GM18517 (cell line): ENCODE data around the gene RBM33.

Experiments used
- ATAC-seq: cut with Tn5 transposase; IDR thresholded peaks from one replicate; pipeline ENCODE4 v1.9.1; 2021; ENCODE audit warnings: mild to moderate bottlenecking, moderate library complexity; ENCODE audit not compliant: unreplicated experiment

RBM33 gene

DNA sequence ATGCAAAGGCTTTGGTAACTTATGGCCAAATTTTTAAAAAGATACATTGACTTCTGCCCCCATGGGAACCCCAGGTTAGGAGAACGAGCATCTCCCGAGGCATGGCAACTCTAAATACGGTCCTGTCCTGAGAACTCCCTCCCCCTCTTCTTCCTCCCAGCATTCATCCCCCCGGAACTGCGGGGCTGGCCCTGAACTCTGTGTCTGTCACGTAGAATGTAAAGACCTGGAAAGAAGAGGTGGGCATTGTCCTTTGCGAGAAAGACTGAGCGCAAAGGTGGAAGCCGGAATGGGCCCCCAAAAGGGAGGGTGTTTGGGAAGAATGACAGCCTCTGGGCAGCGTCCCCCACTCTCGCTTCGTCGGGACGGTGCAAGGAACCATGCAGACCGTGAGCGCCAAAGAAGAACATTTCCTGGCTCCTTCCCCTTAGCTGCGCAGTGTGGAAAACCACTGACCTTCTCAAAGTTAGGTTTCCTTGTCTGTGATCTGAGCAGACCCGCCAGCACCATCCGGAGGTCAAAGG, 146.8 kb downstream of the RBM33 start:
- no peak for ATAC-seq

DNA sequence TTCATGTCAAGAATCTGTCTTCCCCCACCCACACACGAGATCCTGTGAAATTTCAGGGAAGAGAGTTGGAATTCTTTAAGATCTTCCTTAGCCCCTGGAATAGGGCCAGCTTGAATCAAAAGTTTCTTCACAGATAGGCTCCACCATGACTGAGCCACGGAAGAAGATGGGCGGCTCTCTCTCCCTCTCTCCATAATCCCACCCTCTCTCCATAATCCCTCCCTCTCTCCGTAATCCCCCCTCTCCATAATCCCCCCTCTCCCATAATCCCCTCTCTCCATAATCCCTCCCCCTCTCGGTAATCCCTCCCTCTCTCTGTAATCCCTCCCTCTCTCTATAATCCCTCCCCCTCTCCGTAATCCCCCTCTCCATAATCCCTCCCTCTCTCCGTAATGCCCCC, 147.4 kb downstream of the RBM33 start:
- no peak for ATAC-seq

DNA sequence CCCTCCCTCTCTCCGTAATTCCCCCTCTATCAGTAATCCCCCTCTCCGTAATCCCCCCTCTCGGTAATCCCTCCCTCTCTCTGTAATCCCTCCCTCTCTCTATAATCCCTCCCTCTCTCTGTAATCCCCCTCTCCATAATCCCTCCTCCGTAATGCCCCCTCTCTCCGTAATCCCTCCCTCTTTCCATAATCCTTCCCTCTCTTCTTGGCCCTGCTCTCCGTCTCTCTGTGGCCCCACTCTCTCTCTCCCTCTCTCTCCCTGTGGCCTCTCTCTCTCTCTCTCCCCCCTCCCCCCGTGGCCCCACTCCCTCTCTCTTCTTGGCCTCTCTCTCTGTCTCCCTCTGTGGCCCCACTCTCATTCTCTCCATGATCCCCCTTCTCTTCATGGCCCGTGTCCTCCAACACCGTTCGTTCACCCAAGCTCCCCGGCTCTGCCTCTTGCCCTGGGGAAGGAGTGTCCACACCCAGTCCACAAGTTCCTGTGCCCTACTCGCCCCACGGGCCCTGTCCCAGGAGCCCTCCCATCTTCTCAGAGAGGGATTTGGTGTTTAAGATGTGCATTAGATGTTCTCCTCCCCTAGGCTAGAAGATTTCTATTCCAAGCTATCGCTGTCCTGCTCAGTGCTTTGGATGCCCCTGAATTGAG, 148.0 kb downstream of the RBM33 start:
- ATAC-seq: no peak

DNA sequence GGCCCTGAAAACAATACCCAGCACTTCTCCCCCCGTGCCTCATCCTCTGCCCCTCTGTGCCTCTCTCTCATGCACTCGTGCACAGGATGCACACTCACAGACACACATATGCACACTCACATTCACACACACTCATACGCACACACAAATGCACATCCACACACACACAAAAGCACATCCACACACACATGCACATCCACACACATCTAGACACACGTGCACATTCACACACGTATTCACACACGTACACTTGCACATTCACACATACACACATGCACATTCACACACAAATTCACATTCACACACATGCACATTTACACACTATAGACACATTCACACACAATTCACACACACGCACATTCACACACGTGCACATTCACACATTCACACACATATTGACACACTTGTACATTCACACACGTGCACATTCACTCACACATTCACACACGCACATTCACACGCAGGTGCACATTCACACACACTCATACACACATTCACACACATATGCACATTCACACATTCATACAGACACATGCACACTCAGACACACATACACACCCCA, 148.6 kb downstream of the RBM33 start:
- no peak for ATAC-seq

DNA sequence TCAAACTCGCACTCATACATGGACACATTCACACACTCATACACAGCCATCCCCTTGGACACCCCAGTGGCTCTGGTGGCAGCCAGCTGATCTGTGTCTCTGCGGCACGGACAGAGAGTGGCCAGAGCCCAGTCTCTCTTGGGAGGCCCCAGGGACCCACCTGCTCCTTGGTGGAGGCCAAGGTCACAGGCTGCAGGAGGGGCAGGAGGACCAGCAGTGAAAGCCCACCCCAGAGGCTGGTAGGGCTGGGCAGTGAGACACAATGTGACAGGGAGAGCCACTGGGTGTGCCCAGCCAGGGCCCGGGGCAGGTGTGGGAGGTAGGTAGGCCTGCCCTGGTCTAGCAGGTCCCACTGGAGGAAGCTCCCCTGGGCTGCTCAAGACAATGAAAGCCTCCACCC, 149.3 kb downstream of the RBM33 start:
- no peak for ATAC-seq

DNA sequence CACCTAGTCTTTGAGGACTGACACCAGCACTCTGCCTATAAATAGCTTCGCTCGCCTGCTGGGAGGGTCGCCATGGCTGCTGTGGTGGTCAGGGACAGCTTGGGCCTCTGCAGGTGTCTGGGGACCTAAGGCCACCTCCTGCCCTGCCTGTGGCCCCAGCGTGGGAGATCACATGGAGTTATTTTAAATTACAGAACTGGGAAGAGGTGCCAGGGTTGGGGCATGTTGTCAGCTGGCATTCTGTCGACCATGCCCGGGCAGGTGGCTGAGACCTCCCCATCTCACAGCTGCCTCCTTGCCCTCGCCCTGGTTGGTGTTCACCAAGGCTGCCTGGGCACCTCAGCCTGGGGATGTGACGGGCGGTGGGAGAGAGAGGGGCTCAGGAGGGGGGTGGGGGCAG, 149.7 kb downstream of the RBM33 start:
- ATAC-seq: no peak

DNA sequence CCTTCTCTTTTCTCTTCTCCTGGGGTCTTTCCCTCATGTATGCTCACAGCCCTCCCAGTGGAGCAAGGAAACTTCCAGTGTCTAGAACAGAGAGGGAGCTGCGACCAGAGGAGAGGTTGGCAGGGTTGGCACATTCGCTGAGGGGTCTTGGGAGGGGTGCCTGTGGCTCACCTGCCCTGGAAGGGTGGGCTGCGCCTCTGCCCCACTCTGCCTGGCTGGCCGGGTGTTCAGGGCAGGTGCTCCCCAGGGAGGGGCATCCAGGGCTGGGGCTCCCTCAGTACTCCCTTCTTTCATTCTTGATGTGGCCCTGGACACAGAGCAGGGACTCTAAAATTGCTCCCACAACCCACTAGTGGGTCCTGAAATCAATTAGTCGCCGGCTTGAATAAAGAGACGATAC, 150.9 kb downstream of the RBM33 start:
- no peak for ATAC-seq

DNA sequence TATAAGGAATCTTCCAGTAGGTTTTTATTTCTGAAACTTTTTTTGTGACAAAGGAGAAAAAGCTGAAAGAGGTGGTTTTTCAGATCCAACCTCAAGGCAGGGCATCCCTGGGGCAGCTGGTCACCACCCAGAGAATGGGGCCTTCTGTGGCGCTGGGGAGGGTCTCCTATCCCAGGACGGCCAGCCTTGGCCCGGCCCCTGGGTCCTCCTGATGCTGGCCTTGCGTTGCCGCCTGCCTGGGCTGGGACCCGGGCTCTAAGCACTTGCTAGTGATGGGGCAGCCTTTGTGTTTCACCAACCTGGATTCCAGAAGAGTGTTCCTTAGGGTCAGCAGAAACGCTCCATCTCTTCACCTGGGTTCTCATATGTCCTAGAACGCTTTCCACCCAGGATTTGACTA, 151.5 kb downstream of the RBM33 start:
- ATAC-seq: no peak

DNA sequence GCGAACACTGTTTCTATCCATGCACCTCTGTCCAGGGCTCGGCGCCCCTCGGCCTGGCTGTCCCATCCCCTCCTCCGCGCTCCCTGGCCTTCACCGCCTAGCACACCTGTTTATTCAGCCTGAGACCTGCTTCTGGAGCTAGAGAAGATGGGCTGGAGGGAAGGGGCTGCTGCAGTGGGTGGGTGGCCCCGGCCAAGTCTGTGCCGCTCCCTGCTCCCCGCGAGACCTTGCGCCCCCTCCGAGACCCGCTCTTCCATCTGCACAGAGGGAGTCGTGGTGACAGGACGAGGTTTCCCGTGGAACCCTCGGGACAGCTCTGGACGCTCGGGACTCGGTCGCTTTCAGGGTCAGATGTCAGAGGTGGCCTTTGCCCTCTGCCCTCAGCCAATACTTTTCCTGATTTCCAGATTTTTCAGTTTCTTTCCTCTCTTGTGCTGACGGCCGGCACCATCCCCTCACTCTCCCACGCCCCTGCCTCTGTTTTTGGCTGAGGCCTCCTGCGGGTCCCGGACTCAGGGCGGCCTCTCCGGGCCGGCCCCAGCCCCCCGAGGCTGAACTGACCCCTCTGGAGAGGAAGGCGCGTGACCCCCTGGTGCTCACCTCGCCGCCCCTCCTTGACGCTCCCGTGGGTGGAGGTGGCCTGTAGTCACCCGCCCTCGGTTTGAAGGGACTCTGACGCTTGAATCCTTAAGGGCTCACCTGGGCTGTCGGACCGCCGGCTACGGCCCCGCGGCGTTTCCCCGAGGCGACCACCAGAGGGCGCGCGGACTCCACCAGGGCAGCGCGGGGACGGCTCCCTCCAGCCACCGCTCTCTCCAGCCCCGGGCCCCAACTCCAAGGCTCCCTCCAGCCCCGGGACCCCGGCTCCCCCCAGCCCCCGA, 152.2 kb downstream of the RBM33 start:
- ATAC-seq: no peak

DNA sequence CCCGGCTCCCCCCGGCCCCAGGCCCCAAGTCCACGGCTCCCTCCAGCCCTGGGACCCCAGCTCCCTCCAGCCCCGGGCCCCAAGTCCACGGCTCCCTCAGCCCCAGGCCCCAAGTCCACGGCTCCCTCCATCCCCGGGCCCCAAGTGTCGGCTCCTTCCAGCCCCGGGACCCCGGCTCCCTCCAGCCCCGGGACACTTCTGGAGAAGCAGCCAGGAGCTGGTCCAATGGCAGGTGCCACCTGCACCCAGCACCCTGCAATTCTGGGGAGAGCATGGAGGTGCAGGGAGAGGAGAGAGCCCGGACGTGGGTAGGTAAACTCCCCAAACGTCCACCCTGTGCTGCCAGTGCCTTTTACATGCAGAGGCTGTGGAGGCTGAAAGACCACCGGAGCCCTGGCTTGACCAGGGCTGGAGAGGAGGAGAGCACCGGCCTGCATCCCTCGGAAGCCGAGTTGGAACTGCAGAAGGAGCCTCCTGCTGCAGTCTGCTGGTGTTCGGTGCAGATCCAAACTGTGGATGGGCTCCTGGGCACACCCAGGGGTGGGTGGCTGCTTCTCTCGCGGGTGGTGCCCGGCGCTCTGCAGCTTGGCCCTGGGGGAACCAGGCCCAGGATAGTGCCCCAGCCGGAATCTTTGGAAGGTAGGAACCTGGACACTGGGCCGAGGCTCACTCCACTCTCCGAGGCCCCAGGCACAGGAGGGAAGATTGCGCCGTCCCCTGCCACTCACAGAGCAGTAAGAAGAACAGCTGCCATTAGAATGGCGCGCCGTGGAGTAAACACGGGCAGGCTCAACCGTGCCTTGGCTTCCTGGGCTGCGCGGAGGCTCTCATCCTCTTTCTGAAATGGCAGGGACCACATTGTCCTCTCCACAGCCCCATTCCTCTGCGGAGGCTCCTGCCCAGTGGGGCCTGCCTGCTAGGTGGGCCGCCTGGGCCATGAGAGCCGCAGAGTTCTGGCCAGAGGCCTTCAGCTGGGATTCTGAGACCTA, 153.1 kb downstream of the RBM33 start:
- no peak for ATAC-seq

DNA sequence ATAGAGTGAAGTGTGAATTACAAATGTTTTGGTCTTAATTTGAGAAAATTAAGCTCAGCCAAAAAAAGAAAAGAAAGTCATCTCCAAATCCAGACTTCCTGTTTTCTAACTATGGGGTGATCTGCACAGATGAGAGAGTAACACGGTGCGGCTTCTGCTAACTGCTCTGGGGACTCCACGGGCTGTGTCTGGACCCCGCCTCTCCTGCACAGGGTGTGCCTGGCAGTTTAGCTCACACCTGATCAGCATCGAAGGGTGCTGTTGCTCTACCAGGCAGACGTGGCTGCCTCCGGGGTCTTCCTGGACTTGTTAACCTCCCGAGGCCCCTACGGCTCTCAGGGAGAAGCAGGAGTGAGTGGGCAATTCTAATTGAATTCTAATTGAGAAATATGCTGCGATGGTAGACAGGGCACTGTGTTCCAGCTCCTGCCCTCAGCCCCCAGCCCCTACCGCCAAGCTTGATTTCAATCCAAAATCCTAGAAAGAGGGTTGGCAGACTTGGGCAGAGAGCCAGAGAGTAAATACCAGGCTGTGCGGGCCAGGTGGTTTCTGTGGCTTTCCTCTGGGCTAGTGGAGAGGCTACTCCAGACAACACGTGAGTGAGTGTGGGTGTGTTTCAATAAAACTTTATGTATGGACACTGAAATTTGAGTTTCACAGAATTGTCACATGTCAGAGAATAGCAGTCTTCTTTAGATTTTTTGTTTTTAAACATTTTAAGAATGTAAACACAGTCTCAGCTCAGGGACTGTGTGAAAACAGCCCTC, 154.4 kb downstream of the RBM33 start:
- no peak for ATAC-seq

DNA sequence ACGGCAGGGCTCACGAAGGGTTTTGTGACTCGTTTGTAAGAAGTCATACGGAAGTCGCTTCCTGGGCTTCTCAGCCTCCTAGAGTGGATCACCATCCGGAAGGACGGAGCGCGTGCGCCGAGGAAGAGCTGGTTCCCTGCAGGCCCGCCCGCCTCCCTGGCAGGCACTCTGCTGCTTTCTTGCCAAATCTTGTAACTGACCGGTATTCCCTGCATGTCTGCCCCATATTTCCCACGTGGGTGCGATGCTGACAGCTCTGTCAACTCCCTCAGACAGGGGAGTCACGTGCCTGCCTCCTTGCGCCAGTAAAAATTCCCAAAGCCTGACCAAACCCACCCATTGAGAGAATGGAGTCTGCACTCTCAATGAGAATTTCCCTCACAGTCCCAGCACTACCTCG, 155.1 kb downstream of the RBM33 start:
- no peak for ATAC-seq

DNA sequence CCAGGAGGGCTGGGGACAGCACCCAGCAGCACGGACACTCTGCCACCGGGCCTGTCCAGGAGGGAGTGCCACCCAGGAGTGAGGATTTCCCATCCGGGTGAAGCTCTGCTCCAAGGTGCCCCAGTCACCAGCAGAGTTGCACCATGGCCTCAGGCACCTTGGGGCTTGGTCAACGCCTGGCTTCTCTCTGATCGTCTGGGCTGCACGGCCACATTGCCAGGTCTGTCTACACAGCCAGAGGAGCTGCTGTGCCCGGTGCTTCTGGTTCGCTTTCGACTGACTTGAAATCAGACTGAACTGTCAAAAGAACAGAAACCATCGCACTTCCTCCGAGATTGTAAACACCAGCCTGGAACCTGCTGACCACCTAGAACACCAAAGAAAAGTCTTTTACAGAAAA, 155.8 kb downstream of the RBM33 start:
- ATAC-seq: no peak

DNA sequence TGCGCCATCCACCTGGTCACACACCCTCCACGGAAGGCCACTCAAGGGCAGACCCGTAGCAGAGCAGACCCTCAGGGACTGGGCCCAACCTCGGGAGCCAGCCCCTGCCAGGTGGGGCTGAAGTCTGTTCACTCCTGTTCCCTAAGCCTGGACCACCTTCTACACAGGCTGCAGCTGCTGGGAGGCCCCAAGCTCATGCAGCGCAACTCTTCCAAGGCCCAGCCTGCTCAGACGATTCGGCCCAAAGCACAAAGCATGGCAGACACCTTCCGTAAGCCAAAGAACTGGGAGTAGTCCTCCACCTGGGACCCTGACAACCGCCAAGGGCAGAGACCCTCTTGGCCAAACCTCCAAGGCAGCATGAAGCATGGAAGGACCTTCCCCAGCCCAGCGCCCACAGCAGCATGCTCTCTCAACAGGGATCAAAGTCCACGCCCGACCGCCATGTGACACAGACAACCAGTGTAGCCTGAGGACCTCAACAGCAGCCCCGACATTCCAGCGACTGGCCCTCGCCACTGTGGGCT, 156.3 kb downstream of the RBM33 start:
- ATAC-seq: no peak

DNA sequence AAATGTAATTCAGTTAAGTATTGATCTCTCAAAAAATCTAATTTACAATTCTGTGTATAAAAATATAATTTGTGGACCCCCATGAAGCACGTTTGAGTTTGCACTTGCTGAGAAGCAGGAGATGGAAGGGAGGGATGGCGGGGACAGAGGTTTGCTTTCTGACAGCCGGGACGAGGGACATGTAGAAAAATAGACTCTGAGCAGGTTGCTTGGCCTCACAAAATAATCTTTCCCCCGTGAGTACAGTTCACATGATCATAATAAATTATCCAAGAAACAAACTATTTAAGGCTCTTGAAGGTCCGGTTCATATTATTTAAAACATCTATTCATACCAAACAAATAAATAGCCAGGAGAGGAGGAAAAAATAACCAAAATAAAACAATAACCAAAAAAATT, 157.8 kb downstream of the RBM33 start:
- no peak for ATAC-seq

DNA sequence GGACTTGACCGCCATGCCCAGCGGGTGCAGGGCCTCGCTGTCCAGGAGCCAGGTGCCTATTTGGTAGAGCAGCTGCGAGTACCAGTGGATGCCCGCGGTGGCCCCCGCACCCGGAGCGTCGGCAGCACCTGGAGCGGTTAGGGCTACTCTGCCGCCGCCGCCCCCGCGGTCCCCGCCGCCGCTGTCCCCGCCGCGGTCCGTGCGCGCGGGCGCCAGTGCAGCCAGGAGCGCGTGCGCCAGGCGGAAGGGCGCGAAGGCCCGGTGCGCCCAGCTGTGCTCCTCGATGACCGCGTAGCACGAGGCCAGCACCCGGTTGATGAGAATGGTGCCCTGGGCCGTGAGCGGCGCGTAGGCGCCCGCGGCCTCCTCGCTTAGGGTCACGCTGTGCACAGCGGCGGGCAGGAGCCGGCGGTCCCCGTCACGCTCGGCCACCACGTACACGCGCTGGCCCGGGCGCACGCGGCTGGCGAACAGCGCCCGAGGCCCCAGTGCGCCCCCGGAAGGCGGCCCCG, 158.5 kb downstream of the RBM33 start:
- ATAC-seq: no peak

DNA sequence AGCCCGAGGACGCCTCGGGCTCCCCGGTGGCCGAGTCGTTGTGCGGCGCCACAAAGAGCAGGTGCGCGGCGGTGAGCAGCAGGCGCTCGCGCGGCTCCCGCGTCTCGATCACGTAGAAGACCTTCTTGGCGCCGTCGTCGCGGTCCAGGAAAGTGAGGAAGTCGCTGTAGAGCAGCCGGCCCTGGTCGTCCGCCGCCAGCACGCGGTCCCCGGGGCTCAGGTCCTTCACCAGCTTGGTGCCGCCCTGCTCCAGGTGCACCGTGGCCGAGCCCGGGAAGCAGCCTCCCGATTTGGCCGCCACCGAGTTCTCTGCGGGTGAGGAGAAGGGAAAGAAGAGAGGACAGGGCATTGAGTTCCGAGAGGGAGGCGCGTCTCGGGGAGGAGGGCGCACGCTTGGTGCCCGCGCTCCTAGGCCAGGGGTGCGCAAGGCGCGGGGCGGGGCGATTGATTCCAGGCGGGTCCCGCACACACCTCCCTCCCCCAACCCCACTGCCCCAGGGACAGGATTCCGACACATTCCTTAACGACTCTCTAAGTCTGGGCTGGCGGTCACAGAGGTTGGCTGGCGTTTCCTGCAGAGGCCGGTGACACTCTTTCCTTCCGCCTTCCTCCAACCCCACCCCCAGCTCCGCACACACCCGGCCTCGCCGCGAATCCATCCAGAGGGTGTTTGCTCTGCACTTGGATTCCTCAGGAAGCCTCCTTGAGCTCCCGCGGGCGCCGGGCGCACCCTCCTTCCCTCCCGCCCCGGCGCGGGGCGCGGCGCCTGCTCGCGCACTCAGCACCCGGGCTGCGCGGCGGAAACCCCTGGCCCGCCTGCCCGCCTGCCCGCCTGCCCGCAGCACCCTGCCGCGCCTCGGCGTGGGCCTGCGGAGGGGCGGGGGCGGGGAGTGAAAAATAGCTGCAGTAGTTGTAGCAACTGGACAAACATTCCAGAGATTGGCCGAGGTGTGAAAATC, 159.2 kb downstream of the RBM33 start:
- ATAC-seq: no peak

DNA sequence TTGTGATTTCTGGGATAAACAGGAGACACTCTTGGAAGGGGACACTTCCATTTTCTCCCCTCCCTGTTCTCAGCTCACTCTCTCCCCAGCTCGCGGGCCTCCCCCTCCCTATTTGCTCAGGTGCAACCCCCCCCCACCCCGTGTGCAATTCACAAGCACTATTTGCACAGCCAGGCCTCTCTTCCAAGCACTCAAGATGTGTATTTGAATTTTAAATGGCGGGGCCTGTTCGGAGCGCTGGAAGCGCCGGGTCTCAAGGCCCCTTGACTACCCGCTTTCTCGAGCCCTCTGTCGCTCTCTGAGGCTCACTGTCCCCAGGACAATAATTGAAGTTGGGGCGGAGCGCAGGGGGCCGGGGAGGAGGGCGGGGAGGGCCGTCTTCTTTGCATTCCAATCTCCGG, 160.0 kb downstream of the RBM33 start:
- ATAC-seq: no peak
